ENCODE measurements around the gene TSC22D1. TPM values are rescaled to one million over a fixed set of nuclear protein-coding genes. Genes with fewer than 3 reads are reported as not detected.
A peak's percentile ranks its signal among the peaks of the same experiment; 100 is the strongest.

The TSC22D1 gene
- total and polyA plus RNA-seq, 2 of the 4 experiments (the other 2 are of a cell fraction), result 30.8 to 42.2 TPM

DNA sequence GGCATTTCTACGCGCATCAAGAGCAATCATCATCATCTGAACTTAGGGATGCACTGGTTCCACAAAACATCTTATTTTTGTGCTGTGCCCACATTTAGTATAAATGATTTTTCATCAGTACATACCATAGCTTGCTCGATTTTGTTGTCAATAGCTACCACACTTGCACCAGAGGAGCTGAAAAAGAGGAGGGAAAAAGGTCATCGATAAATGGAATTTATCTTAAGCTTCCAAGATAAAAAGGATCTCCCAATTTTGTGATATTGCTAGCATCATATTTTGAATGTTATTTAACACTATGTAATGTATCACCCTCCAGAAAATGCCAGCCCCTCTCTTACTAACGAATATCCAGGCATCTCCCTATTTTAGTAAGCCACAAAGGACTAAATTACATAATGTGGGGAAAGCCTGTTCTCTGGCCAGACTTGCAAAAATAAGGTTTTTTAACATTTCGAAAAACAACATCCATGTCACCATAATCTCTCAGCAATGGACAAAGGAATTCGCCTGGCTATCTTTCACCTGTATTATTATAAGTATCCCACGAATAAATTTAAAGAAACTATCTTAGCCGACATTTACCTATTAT, 140.1 kb downstream of the TSC22D1 start:
- no peak for DNase-seq
- Histone ChIP-seq H2BK120ac (ENCODE audit: low read depth, low read length) (peak overlapping the region; percentile 74), H3K4ac (ENCODE audit: low read depth, low read length) (peak overlapping the region; percentile 67), H4K5ac (ENCODE audit: low read depth, low read length) (peak overlapping the region; percentile 73), H4K8ac (ENCODE audit: low read depth in 2 of 2, low read length in 2 of 2) (peak overlapping the region; percentile 57 to 83; a peak in 2 of 4 replicates), H2BK5ac (ENCODE audit: low read depth, low read length, poor library complexity, severe bottlenecking) (peak overlapping the region; percentile 59), H2BK15ac (ENCODE audit: low read depth, low read length) (peak overlapping the region; percentile 9; the same call in 1 of the 3 replicates), H3K14ac (replicated peaks; ENCODE audit: low read depth, low read length) (peak overlapping the region; percentile 92), H3K36me3 (ENCODE audit: control insufficient read depth, insufficient read depth, low read length) (peaks cover 12% of the 10 kb centered on the region), H3K4me1 (ENCODE audit: control insufficient read depth, insufficient read depth, low read length) (peaks cover 9% of the 10 kb centered on the region), H3K23ac (ENCODE audit: low read depth, low read length) (peak overlapping the region; percentile 89), H3K27ac (ENCODE audit: insufficient read depth, low read length) (peak overlapping the region; percentile 86), H2AFZ (replicated peaks; ENCODE audit: low read length, poor library complexity) (peak overlapping the region; percentile 83), H2AK5ac (ENCODE audit: low read depth, low read length) (peak overlapping the region; percentile 47), H3K9ac (ENCODE audit: low read depth, low read length) (peak overlapping the region; percentile 98), H3K18ac (ENCODE audit: low read depth, low read length) (peak overlapping the region; percentile 82), H3K56ac (ENCODE audit: extremely low read depth, insufficient read depth, low read length) (peak overlapping the region; percentile 95), H3K79me1 (ENCODE audit: low read depth in 1 of 2, low read length in 2 of 2) (peaks cover 8 to 47% of the 10 kb centered on the region in 2 experiments; a peak in 3 of 4 replicates), H3K4me3 (ENCODE audit: insufficient read depth, low read depth, low read length) (peak overlapping the region; percentile 77), H3K4me2 (ENCODE audit: low read depth, low read length) (peak overlapping the region; percentile 91), H4K91ac (ENCODE audit: insufficient read depth, low read depth, low read length) (peak overlapping the region; percentile 67; the same call in 1 of the 2 replicates), H2AK9ac (replicated peaks; ENCODE audit: low read depth, low read length, poor library complexity) (peak overlapping the region; percentile 73), H4K20me1 (ENCODE audit: insufficient read depth, low read length) (peaks cover 17% of the 10 kb centered on the region), H3K9me1 (ENCODE audit: insufficient read depth, low read length) (peaks cover 3% of the 10 kb centered on the region; the same call in 1 of the 2 replicates), H3K9me3 (ENCODE audit: control insufficient read depth, insufficient read depth, low read length) (no peaks in the 10 kb centered on the region), H2BK20ac (ENCODE audit: low read depth, low read length) (no peak overlapping the region), H3K27me3 (ENCODE audit: control insufficient read depth, insufficient read depth, low read length) (no peaks in the 10 kb centered on the region)
- BruUV-seq (replicated peaks), result TSS peak; percentile 90
- dilution Hi-C loops (cut with HindIII; ENCODE audit: low sequenced_read_pairs, unreplicated experiment), result no loop called here
- intact Hi-C loops (cut with micrococcal nuclease), result loop anchor here (1.0 to 5.0 kb wide), 5 partner anchors 129 to 386 kb away; no protein-coding TSS in a partner anchor
- no peak for ATAC-seq (ENCODE audit: low read depth)
- in situ Hi-C loops (cut with MboI; ENCODE audit: low sequenced_read_pairs), result loop anchor here (5.0 to 10.0 kb wide), 3 partner anchors 201 to 529 kb away; no protein-coding TSS in a partner anchor
- 0% methylated on average over 1 of the region's 9 CpGs; no CpG with 5 or more reads in 1 of the 2 experiments for WGBS, 2 experiments (ENCODE audit: extremely low coverage in 2 of 2, insufficient read length in 1 of 2)
- ChIA-PET CTCF (interaction anchor here (1.0 to 3.1 kb wide), 4 partner anchors 204 to 528 kb away, joined by 3 to 11 read pairs (median 4); no protein-coding TSS in a partner anchor), POLR2A (ENCODE audit: unreplicated experiment) (no interaction called here)
- no peak for TF ChIP-seq NFE2L2 (IDR thresholded peaks at IDR 0.05; ENCODE audit: low read depth, low read length)
- no peak for TF ChIP-seq MXI1 (IDR thresholded peaks at IDR 0.05; ENCODE audit: borderline replicate concordance, low read depth, low read length)
- TF ChIP-seq RAD21 (IDR thresholded peaks at IDR 0.05; ENCODE audit: low read length), result no peak
- no peak for TF ChIP-seq CEBPB (IDR thresholded peaks at IDR 0.05; ENCODE audit: low read depth, low read length)
- TF ChIP-seq, protein P1, sequence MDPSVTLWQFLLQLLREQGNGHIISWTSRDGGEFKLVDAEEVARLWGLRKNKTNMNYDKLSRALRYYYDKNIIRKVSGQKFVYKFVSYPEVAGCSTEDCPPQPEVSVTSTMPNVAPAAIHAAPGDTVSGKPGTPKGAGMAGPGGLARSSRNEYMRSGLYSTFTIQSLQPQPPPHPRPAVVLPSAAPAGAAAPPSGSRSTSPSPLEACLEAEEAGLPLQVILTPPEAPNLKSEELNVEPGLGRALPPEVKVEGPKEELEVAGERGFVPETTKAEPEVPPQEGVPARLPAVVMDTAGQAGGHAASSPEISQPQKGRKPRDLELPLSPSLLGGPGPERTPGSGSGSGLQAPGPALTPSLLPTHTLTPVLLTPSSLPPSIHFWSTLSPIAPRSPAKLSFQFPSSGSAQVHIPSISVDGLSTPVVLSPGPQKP (IDR thresholded peaks at IDR 0.05; ENCODE audit: borderline replicate concordance, low read depth, low read length), result no peak
- TF ChIP-seq POLR2A (IDR thresholded peaks at IDR 0.05; ENCODE audit: low read depth, low read length), result no peak
- no peak for TF ChIP-seq BHLHE40 (IDR thresholded peaks at IDR 0.05; ENCODE audit: low read depth, low read length)
- TF ChIP-seq, protein P2, sequence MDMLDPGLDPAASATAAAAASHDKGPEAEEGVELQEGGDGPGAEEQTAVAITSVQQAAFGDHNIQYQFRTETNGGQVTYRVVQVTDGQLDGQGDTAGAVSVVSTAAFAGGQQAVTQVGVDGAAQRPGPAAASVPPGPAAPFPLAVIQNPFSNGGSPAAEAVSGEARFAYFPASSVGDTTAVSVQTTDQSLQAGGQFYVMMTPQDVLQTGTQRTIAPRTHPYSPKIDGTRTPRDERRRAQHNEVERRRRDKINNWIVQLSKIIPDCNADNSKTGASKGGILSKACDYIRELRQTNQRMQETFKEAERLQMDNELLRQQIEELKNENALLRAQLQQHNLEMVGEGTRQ (IDR thresholded peaks at IDR 0.05; ENCODE audit: low read depth, low read length), result no peak
- no peak for TF ChIP-seq RCOR1 (IDR thresholded peaks at IDR 0.05; ENCODE audit: insufficient replicate concordance, low read length)
- TF ChIP-seq, protein P3, sequence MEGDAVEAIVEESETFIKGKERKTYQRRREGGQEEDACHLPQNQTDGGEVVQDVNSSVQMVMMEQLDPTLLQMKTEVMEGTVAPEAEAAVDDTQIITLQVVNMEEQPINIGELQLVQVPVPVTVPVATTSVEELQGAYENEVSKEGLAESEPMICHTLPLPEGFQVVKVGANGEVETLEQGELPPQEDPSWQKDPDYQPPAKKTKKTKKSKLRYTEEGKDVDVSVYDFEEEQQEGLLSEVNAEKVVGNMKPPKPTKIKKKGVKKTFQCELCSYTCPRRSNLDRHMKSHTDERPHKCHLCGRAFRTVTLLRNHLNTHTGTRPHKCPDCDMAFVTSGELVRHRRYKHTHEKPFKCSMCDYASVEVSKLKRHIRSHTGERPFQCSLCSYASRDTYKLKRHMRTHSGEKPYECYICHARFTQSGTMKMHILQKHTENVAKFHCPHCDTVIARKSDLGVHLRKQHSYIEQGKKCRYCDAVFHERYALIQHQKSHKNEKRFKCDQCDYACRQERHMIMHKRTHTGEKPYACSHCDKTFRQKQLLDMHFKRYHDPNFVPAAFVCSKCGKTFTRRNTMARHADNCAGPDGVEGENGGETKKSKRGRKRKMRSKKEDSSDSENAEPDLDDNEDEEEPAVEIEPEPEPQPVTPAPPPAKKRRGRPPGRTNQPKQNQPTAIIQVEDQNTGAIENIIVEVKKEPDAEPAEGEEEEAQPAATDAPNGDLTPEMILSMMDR (conservative IDR thresholded peaks at IDR 0.05; ENCODE audit: low read depth, low read length), result 0 out of 2 replicates have a peak, but pooled peaks have one; percentile 1
- TF ChIP-seq MAZ (IDR thresholded peaks at IDR 0.05; ENCODE audit: borderline replicate concordance, low read depth, low read length), result no peak
- TF ChIP-seq CHD1 (IDR thresholded peaks at IDR 0.05; ENCODE audit: low read depth, low read length), result peak; percentile 4; the same call in 1 of the 2 replicates

Data from IMR-90 (cell line).